ENCODE measurements around the gene CSMD2. TPM values are rescaled to one million over a fixed set of nuclear protein-coding genes. Genes with fewer than 3 reads are reported as not detected.

The CSMD2 gene
- polyA plus RNA-seq, 1 experiment = 1.8 TPM

- TF ChIP-seq, protein P1, sequence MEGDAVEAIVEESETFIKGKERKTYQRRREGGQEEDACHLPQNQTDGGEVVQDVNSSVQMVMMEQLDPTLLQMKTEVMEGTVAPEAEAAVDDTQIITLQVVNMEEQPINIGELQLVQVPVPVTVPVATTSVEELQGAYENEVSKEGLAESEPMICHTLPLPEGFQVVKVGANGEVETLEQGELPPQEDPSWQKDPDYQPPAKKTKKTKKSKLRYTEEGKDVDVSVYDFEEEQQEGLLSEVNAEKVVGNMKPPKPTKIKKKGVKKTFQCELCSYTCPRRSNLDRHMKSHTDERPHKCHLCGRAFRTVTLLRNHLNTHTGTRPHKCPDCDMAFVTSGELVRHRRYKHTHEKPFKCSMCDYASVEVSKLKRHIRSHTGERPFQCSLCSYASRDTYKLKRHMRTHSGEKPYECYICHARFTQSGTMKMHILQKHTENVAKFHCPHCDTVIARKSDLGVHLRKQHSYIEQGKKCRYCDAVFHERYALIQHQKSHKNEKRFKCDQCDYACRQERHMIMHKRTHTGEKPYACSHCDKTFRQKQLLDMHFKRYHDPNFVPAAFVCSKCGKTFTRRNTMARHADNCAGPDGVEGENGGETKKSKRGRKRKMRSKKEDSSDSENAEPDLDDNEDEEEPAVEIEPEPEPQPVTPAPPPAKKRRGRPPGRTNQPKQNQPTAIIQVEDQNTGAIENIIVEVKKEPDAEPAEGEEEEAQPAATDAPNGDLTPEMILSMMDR (IDR thresholded peaks at IDR 0.05; ENCODE audit: insufficient read depth, low read depth, low read length) = no peak
- H3K36me3 ChIP-seq (ENCODE audit: control insufficient read depth, insufficient read depth, low read length) = no peaks in the 10 kb centered on the region
- peaks cover 10% of the 10 kb centered on the region for H3K27me3 ChIP-seq (ENCODE audit: control insufficient read depth, insufficient read depth, low read length)
- no peak for DNase-seq (ENCODE audit: low read depth)
- CTCF ChIA-PET = interaction anchor here (0.8 to 1.6 kb wide), 2 partner anchors 8 to 14 kb away, joined by 3 to 4 read pairs; no protein-coding TSS in a partner anchor
- POLR2A ChIA-PET = no interaction called here
- no peak within 1 kb of the TSS for H3K4me3 ChIP-seq (ENCODE audit: low read depth, low read length)
Observed at GRCh38 chr1:34176830-34177603, 12.0 kb upstream of the CSMD2 start, which contains the start of gene C1orf94. C1orf94 (plus strand) TSS chr1:34176907; CDS start chr1:34177790, 883 bp downstream.

- CTCF ChIA-PET = no interaction called here
- Histone ChIP-seq H3K36me3 (ENCODE audit: control insufficient read depth, insufficient read depth, low read length) (no peaks in the 10 kb centered on the region), H3K4me3 (ENCODE audit: low read depth, low read length) (no peak overlapping the region), H3K27me3 (ENCODE audit: control insufficient read depth, insufficient read depth, low read length) (peaks cover 13% of the 10 kb centered on the region)
- POLR2A ChIA-PET = no interaction called here
- TF ChIP-seq, protein P1 (IDR thresholded peaks at IDR 0.05; ENCODE audit: insufficient read depth, low read depth, low read length) = no peak
- no peak for DNase-seq (ENCODE audit: low read depth)
Observed at GRCh38 chr1:34175744-34176143, 10.7 kb upstream of the CSMD2 start.

DNA sequence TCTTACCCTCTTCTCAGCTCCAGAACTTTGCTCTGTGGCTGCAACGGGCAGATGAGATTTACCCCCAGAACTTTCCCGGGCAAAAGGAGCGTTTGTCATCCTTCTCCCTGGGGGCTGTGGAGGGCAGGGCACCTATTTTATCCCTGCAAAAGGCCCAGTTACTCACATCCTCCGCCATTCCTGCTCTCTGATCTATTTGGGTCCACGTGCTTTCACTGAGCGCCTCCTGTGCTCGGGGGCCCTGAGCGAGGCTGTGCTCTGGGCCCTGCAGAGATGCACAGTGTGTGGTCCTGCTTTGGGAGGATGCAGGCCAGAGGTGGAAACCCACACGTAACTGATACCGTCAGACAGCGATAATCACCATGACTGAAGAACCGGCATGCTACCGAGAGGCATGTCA lies 2.4 kb upstream of the CSMD2 start:
- TF ChIP-seq, protein P1 (IDR thresholded peaks at IDR 0.05; ENCODE audit: insufficient read depth, low read depth, low read length) = no peak
- ChIA-PET CTCF (interaction anchor here (1.2 to 1.6 kb wide), 3 partner anchors 8 to 534 kb away, joined by 3 read pairs; no protein-coding TSS in a partner anchor), POLR2A (no interaction called here)
- Histone ChIP-seq H3K4me3 (ENCODE audit: low read depth, low read length) (no peak overlapping the region), H3K27me3 (ENCODE audit: control insufficient read depth, insufficient read depth, low read length) (peaks cover 16% of the 10 kb centered on the region), H3K36me3 (ENCODE audit: control insufficient read depth, insufficient read depth, low read length) (no peaks in the 10 kb centered on the region)
- DNase-seq (ENCODE audit: low read depth) = no peak

- H3K27me3 ChIP-seq (ENCODE audit: control insufficient read depth, insufficient read depth, low read length) = peaks cover 16% of the 10 kb centered on the region
- no peak for DNase-seq (ENCODE audit: low read depth)
- ChIA-PET POLR2A (no interaction called here), CTCF (interaction anchor here (0.5 to 1.6 kb wide), 5 partner anchors 8 to 533 kb away, joined by 3 to 4 read pairs (median 3); no protein-coding TSS in a partner anchor)
- H3K4me3 ChIP-seq (ENCODE audit: low read depth, low read length) = no peak overlapping the region; the same call in 1 of the 2 replicates
- TF ChIP-seq, protein P1 (IDR thresholded peaks at IDR 0.05; ENCODE audit: insufficient read depth, low read depth, low read length) = no peak
- no peaks in the 10 kb centered on the region for H3K36me3 ChIP-seq (ENCODE audit: control insufficient read depth, insufficient read depth, low read length)
Observed at GRCh38 chr1:34166625-34167361, 1.8 kb upstream of the CSMD2 start.

GRCh38 chr1:34166191-34166624 lies 1.2 kb upstream of the CSMD2 start:
- ChIA-PET POLR2A (no interaction called here), CTCF (interaction anchor here (0.8 to 1.6 kb wide), 3 partner anchors 9 to 533 kb away, joined by 3 read pairs; no protein-coding TSS in a partner anchor)
- TF ChIP-seq, protein P1 (IDR thresholded peaks at IDR 0.05; ENCODE audit: insufficient read depth, low read depth, low read length) = no peak
- no peaks in the 10 kb centered on the region for H3K36me3 ChIP-seq (ENCODE audit: control insufficient read depth, insufficient read depth, low read length)
- no peak overlapping the region; the same call in 1 of the 2 replicates for H3K4me3 ChIP-seq (ENCODE audit: low read depth, low read length)
- no peak for DNase-seq (ENCODE audit: low read depth)
- H3K27me3 ChIP-seq (ENCODE audit: control insufficient read depth, insufficient read depth, low read length) = peaks cover 14% of the 10 kb centered on the region

All from BJ (cell line).